HL-60/S4 (cell line): ENCODE results near the gene TOMM5.

Source experiments
- in situ Hi-C: fragments of 300-500 bp; cut with MboI; formaldehyde crosslinking; loops from 2 replicates; pipeline ENCODE4 v1.14.3; 2022; ENCODE audit warnings: low sequenced_read_pairs

TOMM5 gene

GRCh38 chr9:37592108-37592951, at the start of gene TOMM5:
TOMM5 (minus strand) TSS chr9:37592597; CDS start chr9:37592532, 65 bp downstream.
- in situ Hi-C loops, result no loop called here

- in situ Hi-C loops, result no loop called here
Observed at GRCh38 chr9:37641331-37641730, 48.9 kb upstream of the TOMM5 start.

- in situ Hi-C loops, result no loop called here
Observed at GRCh38 chr9:37640246-37640645, 47.8 kb upstream of the TOMM5 start.

GRCh38 chr9:37639841-37640240, 47.4 kb upstream of the TOMM5 start:
- in situ Hi-C loops, result no loop called here

GRCh38 chr9:37639109-37639762, 46.8 kb upstream of the TOMM5 start:
- in situ Hi-C loops, result no loop called here

GRCh38 chr9:37636511-37637448, 44.4 kb upstream of the TOMM5 start:
- in situ Hi-C loops, result no loop called here

- in situ Hi-C loops, result no loop called here
Observed at GRCh38 chr9:37635808-37636207, 43.4 kb upstream of the TOMM5 start.

- in situ Hi-C loops, result no loop called here
Observed at GRCh38 chr9:37632479-37632878, 40.1 kb upstream of the TOMM5 start.

- in situ Hi-C loops, result no loop called here
Observed at GRCh38 chr9:37626708-37627292, 34.4 kb upstream of the TOMM5 start.

- in situ Hi-C loops, result no loop called here
Observed at GRCh38 chr9:37625758-37626147, 33.4 kb upstream of the TOMM5 start.

GRCh38 chr9:37625036-37625757, 32.8 kb upstream of the TOMM5 start:
- in situ Hi-C loops, result no loop called here

GRCh38 chr9:37624073-37624472, 31.7 kb upstream of the TOMM5 start:
- in situ Hi-C loops, result no loop called here

GRCh38 chr9:37623267-37623666, 30.9 kb upstream of the TOMM5 start:
- in situ Hi-C loops, result no loop called here

GRCh38 chr9:37622462-37622861, 30.1 kb upstream of the TOMM5 start:
- in situ Hi-C loops, result no loop called here

GRCh38 chr9:37621273-37622121, 29.1 kb upstream of the TOMM5 start:
- in situ Hi-C loops, result no loop called here

GRCh38 chr9:37620396-37620795, 28.0 kb upstream of the TOMM5 start:
- in situ Hi-C loops, result no loop called here

GRCh38 chr9:37619806-37620205, 27.4 kb upstream of the TOMM5 start:
- in situ Hi-C loops, result no loop called here

GRCh38 chr9:37618817-37619216, 26.4 kb upstream of the TOMM5 start:
- in situ Hi-C loops, result no loop called here

GRCh38 chr9:37617832-37618231, 25.4 kb upstream of the TOMM5 start:
- in situ Hi-C loops, result no loop called here
